Endothelial cell of umbilical vein (primary cell): Measurements from ENCODE around the gene MAN1A1.

ENCODE experiments used
- EZH2 ChIP-seq: IDR thresholded peaks from 2 replicates; pipeline ENCODE4 v1.6.1; 2012; ENCODE audit warnings: borderline replicate concordance, low read depth, mild to moderate bottlenecking, moderate library complexity, low read length, inconsistent platforms; ENCODE audit not compliant: severe bottlenecking
- FOS ChIP-seq: IDR thresholded peaks from 2 replicates; pipeline ENCODE4 v1.6.1; 2011; ENCODE audit warnings: mild to moderate bottlenecking, low read length, moderate library complexity, borderline replicate concordance; ENCODE audit not compliant: insufficient read depth
- GATA2 ChIP-seq: IDR thresholded peaks from 2 replicates; pipeline ENCODE4 v1.7.0; 2011; ENCODE audit warnings: low read depth, mild to moderate bottlenecking, moderate library complexity, mixed read lengths, low read length; ENCODE audit not compliant: insufficient read length, insufficient read depth
- JUN ChIP-seq: IDR thresholded peaks from 2 replicates; pipeline ENCODE4 v1.6.1; 2011; ENCODE audit warnings: borderline replicate concordance, low read depth; ENCODE audit not compliant: insufficient read length, insufficient read depth
- MYC ChIP-seq: IDR thresholded peaks from one replicate; pipeline ENCODE4 v1.6.1; 2011; ENCODE audit warnings: mild to moderate bottlenecking, low read depth, low read length
- POLR2A ChIP-seq: IDR thresholded peaks from 2 replicates; pipeline ENCODE4 v1.6.1; 2012; ENCODE audit warnings: low read depth, mild to moderate bottlenecking, control low read depth, low read length
- POLR2AphosphoS5 ChIP-seq: IDR thresholded peaks from 2 replicates; pipeline ENCODE4 v1.6.1; 2012; ENCODE audit warnings: low read depth, mild to moderate bottlenecking, control low read depth, low read length, moderate library complexity; ENCODE audit not compliant: insufficient read depth
- TF ChIP-seq, protein P1 (sequence below), 2 donors: IDR thresholded peaks; 1 replicate in 1 of 2; 2 replicates in 1 of 2; pipeline ENCODE4 v1.5.1; 2011; ENCODE audit warnings: low read length in 2 of 2, mild to moderate bottlenecking in 2 of 2, moderate library complexity in 2 of 2, control low read depth in 1 of 2, inconsistent platforms in 1 of 2, low read depth in 1 of 2; ENCODE audit not compliant: insufficient read depth in 1 of 2; ENCODE audit errors: extremely low read depth in 1 of 2
- TF ChIP-seq, protein P2 (sequence below): IDR thresholded peaks from 2 replicates; pipeline ENCODE4 v1.6.1; 2011; ENCODE audit not compliant: insufficient read depth, insufficient read length

DNA sequence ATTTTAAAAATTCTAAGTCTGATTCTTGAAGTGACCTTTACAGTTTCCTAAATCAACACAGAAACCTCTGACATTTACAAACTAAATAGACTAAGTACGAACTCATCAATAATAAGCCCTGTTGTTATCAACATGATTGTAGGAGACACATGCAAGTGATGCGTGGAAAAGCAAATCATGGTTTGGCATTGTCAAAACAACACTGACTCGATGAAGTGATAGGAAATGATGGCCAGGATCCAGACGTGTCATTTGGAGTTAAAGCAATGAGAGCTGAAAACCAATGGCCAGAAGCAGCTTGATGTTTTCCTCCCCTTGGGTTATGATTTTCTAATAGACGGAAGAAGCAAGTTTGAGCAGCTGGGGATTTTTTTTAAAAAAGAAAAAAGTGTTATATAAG is 153.7 kb downstream of the MAN1A1 start:
- TF ChIP-seq, protein P1, sequence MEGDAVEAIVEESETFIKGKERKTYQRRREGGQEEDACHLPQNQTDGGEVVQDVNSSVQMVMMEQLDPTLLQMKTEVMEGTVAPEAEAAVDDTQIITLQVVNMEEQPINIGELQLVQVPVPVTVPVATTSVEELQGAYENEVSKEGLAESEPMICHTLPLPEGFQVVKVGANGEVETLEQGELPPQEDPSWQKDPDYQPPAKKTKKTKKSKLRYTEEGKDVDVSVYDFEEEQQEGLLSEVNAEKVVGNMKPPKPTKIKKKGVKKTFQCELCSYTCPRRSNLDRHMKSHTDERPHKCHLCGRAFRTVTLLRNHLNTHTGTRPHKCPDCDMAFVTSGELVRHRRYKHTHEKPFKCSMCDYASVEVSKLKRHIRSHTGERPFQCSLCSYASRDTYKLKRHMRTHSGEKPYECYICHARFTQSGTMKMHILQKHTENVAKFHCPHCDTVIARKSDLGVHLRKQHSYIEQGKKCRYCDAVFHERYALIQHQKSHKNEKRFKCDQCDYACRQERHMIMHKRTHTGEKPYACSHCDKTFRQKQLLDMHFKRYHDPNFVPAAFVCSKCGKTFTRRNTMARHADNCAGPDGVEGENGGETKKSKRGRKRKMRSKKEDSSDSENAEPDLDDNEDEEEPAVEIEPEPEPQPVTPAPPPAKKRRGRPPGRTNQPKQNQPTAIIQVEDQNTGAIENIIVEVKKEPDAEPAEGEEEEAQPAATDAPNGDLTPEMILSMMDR (IDR thresholded peaks at IDR 0.05; ENCODE audit: extremely low read depth in 1 of 2, insufficient read depth in 1 of 2, low read depth in 1 of 2, low read length in 2 of 2) = no peak
- TF ChIP-seq EZH2 (no peak), POLR2A (no peak), JUN (no peak), POLR2AphosphoS5 (no peak), MYC (no peak), FOS (no peak), GATA2 (no peak)
- TF ChIP-seq, protein P2, sequence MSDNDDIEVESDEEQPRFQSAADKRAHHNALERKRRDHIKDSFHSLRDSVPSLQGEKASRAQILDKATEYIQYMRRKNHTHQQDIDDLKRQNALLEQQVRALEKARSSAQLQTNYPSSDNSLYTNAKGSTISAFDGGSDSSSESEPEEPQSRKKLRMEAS = no peak
